ENCODE data around the gene SNUPN. TPM values are rescaled to one million over a fixed set of nuclear protein-coding genes. Genes with fewer than 3 reads are reported as not detected.
A peak's percentile ranks its signal among the peaks of the same experiment; 100 is the strongest.

SNUPN gene
- total RNA-seq, 1 experiment from 2014 or later = 27.9 TPM

- TF ChIP-seq, protein P1, sequence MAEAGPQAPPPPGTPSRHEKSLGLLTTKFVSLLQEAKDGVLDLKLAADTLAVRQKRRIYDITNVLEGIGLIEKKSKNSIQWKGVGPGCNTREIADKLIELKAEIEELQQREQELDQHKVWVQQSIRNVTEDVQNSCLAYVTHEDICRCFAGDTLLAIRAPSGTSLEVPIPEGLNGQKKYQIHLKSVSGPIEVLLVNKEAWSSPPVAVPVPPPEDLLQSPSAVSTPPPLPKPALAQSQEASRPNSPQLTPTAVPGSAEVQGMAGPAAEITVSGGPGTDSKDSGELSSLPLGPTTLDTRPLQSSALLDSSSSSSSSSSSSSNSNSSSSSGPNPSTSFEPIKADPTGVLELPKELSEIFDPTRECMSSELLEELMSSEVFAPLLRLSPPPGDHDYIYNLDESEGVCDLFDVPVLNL (CRISPR knock-in tag; IDR thresholded peaks at IDR 0.05; ENCODE audit: borderline replicate concordance, low read depth) = no peak
- peak; percentile 97 for TF ChIP-seq MYBL2 (CRISPR knock-in tag; IDR thresholded peaks at IDR 0.05)
- peak; percentile 68; the same call in 1 of the 2 replicates for TF ChIP-seq ZNF232 (CRISPR knock-in tag; IDR thresholded peaks at IDR 0.05)
- no peak for TF ChIP-seq PRRX2 (CRISPR knock-in tag; IDR thresholded peaks at IDR 0.05)
- no peak for TF ChIP-seq ZNF138 (CRISPR knock-in tag; conservative IDR thresholded peaks at IDR 0.05)
- TF ChIP-seq, protein P2, sequence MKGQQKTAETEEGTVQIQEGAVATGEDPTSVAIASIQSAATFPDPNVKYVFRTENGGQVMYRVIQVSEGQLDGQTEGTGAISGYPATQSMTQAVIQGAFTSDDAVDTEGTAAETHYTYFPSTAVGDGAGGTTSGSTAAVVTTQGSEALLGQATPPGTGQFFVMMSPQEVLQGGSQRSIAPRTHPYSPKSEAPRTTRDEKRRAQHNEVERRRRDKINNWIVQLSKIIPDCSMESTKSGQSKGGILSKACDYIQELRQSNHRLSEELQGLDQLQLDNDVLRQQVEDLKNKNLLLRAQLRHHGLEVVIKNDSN (CRISPR knock-in tag; IDR thresholded peaks at IDR 0.05) = no peak; the same call in 1 of the 2 replicates
- TF ChIP-seq ZNF423 (CRISPR knock-in tag; IDR thresholded peaks at IDR 0.05) = no peak
- TF ChIP-seq NFYB (CRISPR knock-in tag; conservative IDR thresholded peaks at IDR 0.05; ENCODE audit: low read depth) = no peak
- TF ChIP-seq ZNF219 (CRISPR knock-in tag; IDR thresholded peaks at IDR 0.05; ENCODE audit: borderline replicate concordance) = no peak
- TF ChIP-seq KAT7 (CRISPR knock-in tag; IDR thresholded peaks at IDR 0.05; ENCODE audit: borderline replicate concordance) = no peak
- no peak for TF ChIP-seq ERG (CRISPR knock-in tag; IDR thresholded peaks at IDR 0.05)
- peak; percentile 43; the same call in 1 of the 2 replicates for TF ChIP-seq FOXP4 (CRISPR knock-in tag; IDR thresholded peaks at IDR 0.05)
- no peak for TF ChIP-seq SMAD4 (CRISPR knock-in tag; IDR thresholded peaks at IDR 0.05)
- TF ChIP-seq NR3C1 (CRISPR knock-in tag; conservative IDR thresholded peaks at IDR 0.05; ENCODE audit: low read depth) = no peak
- TF ChIP-seq, protein P3, sequence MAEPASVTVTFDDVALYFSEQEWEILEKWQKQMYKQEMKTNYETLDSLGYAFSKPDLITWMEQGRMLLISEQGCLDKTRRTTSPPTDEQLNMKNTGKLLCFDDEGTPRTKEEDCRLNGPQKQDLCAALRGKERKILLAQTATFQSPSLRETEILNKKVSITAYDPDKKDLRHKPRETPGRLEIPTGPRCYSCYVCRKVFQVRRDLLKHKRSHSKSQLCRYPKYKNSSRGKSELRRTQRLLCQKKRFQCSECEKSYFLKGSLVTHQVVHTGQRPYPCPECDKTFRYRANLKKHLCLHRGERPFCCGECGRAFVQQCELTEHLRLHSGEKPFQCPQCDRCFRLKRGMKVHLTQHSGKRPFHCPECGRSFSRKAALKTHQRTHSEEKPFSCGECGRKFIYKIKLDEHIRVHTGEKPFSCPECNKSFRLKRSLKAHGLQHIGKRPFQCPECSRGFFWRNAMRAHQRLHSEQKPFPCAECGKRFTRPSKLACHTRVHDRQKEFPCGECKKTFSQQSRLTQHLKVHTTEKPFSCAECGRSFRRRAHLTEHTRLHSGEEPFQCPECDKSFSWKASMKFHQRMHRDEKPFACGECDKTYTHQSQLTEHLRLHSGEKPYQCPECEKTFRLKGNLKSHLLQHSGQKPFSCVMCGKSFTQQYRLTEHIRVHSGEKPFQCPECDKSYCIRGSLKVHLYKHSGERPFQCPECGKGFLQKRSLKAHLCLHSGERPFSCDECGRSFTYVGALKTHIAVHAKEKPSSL (CRISPR knock-in tag; conservative IDR thresholded peaks at IDR 0.05) = no peak
- TF ChIP-seq CTCF (IDR thresholded peaks at IDR 0.05) = no peak
- TF ChIP-seq NFE2L1 (CRISPR knock-in tag; IDR thresholded peaks at IDR 0.05) = no peak; the same call in 1 of the 2 replicates
- peak; percentile 86 for TF ChIP-seq SP1 (CRISPR knock-in tag; conservative IDR thresholded peaks at IDR 0.05)
- TF ChIP-seq TP53 (CRISPR knock-in tag; IDR thresholded peaks at IDR 0.05) = no peak
- no peak for TF ChIP-seq ZBTB43 (CRISPR knock-in tag; IDR thresholded peaks at IDR 0.05)
- no peak for TF ChIP-seq IRF2 (CRISPR knock-in tag; IDR thresholded peaks at IDR 0.05; ENCODE audit: borderline replicate concordance, low read depth)
- no peak for TF ChIP-seq GTF2I (CRISPR knock-in tag; conservative IDR thresholded peaks at IDR 0.05)
- no peak for TF ChIP-seq HMGA2 (CRISPR knock-in tag; IDR thresholded peaks at IDR 0.05)
- no peak for TF ChIP-seq ZBTB21 (CRISPR knock-in tag; IDR thresholded peaks at IDR 0.05; ENCODE audit: borderline replicate concordance)
- TF ChIP-seq ZNF671 (CRISPR knock-in tag; IDR thresholded peaks at IDR 0.05) = no peak
- TF ChIP-seq ZNF416 (CRISPR knock-in tag; IDR thresholded peaks at IDR 0.05) = no peak
- no peak for TF ChIP-seq STAT6 (CRISPR knock-in tag; conservative IDR thresholded peaks at IDR 0.05; ENCODE audit: low read depth)
Observed at GRCh38 chr15:75625542-75626347, at the start of gene SNUPN (continued).

Measured in WTC11 (cell line).